ENCODE data around the gene ZNF33A. TPM values are rescaled to one million over a fixed set of nuclear protein-coding genes. Genes with fewer than 3 reads are reported as not detected.
"Not testable (repeated sequence)": the region's sequence is repeated elsewhere in the genome, so short reads cannot be mapped to it uniquely, and the experiment has no call there.

ZNF33A gene
- total RNA-seq, 1 donor from 2014 or later, result 29.3 TPM

- Mint-ChIP-seq H3K36me3 (ENCODE audit: low read depth, unreplicated experiment) (peaks cover 5% of the 10 kb centered on the region), H3K4me1 (ENCODE audit: unreplicated experiment) (peaks cover 5% of the 10 kb centered on the region), H3K4me3 (ENCODE audit: unreplicated experiment) (peak within 1 kb of the TSS; percentile 90), H3K27me3 (ENCODE audit: unreplicated experiment) (peaks cover 9% of the 10 kb centered on the region), H3K27ac (ENCODE audit: unreplicated experiment) (peak within 1 kb of the TSS; percentile 36), H3K9me3 (ENCODE audit: unreplicated experiment) (peaks cover 4% of the 10 kb centered on the region)
- TF ChIP-seq CTCF (IDR thresholded peaks at IDR 0.05; ENCODE audit: unreplicated experiment), result peak; percentile 85
- peak; percentile 97 for DNase-seq (ENCODE audit: low spot score)
These were observed 34.2 kb upstream of the ZNF33A start, which contains the start of gene ZNF25 for GRCh38 chr10:37976091-37976879. ZNF25 (minus strand) TSS chr10:37976647; CDS start chr10:37971722, 4,925 bp downstream.

- no peak for DNase-seq (ENCODE audit: low spot score)
- Mint-ChIP-seq H3K27me3 (ENCODE audit: unreplicated experiment) (peaks cover 6% of the 10 kb centered on the region), H3K9me3 (ENCODE audit: unreplicated experiment) (peaks cover 4% of the 10 kb centered on the region), H3K36me3 (ENCODE audit: low read depth, unreplicated experiment) (no peaks in the 10 kb centered on the region), H3K27ac (ENCODE audit: unreplicated experiment) (no peak overlapping the region), H3K4me1 (ENCODE audit: unreplicated experiment) (peaks cover 5% of the 10 kb centered on the region), H3K4me3 (ENCODE audit: unreplicated experiment) (peak overlapping the region; percentile 87)
- no peak for TF ChIP-seq CTCF (IDR thresholded peaks at IDR 0.05; ENCODE audit: unreplicated experiment)
These were observed 33.6 kb upstream of the ZNF33A start for GRCh38 chr10:37976880-37977203.

GRCh38 chr10:37991655-37992054 is 18.8 kb upstream of the ZNF33A start:
- H3K4me3 Mint-ChIP-seq (ENCODE audit: unreplicated experiment), result no peak overlapping the region
- peaks cover 26% of the 10 kb centered on the region for H3K9me3 Mint-ChIP-seq (ENCODE audit: unreplicated experiment)
- peaks cover 15% of the 10 kb centered on the region for H3K36me3 Mint-ChIP-seq (ENCODE audit: low read depth, unreplicated experiment)
- H3K4me1 Mint-ChIP-seq (ENCODE audit: unreplicated experiment), result no peaks in the 10 kb centered on the region
- no peak for DNase-seq (ENCODE audit: low spot score)
- H3K27me3 Mint-ChIP-seq (ENCODE audit: unreplicated experiment), result peaks cover 1% of the 10 kb centered on the region
- TF ChIP-seq CTCF (IDR thresholded peaks at IDR 0.05; ENCODE audit: unreplicated experiment), result no peak
- no peak overlapping the region for H3K27ac Mint-ChIP-seq (ENCODE audit: unreplicated experiment)

- Mint-ChIP-seq H3K4me3 (ENCODE audit: unreplicated experiment) (no peak overlapping the region), H3K9me3 (ENCODE audit: unreplicated experiment) (peaks cover 23% of the 10 kb centered on the region), H3K36me3 (ENCODE audit: low read depth, unreplicated experiment) (peaks cover 14% of the 10 kb centered on the region), H3K27me3 (ENCODE audit: unreplicated experiment) (peaks cover 1% of the 10 kb centered on the region), H3K27ac (ENCODE audit: unreplicated experiment) (no peak overlapping the region), H3K4me1 (ENCODE audit: unreplicated experiment) (no peaks in the 10 kb centered on the region)
- no peak for DNase-seq (ENCODE audit: low spot score)
- TF ChIP-seq CTCF (IDR thresholded peaks at IDR 0.05; ENCODE audit: unreplicated experiment), result no peak
These were observed 18.4 kb upstream of the ZNF33A start for GRCh38 chr10:37992083-37992482.

GRCh38 chr10:37998920-37999319 is 11.6 kb upstream of the ZNF33A start:
- not testable (repeated sequence) for H3K4me3 Mint-ChIP-seq (ENCODE audit: unreplicated experiment); DNase-seq (ENCODE audit: low spot score); H3K36me3 Mint-ChIP-seq (ENCODE audit: low read depth, unreplicated experiment); H3K9me3 Mint-ChIP-seq (ENCODE audit: unreplicated experiment); H3K4me1 Mint-ChIP-seq (ENCODE audit: unreplicated experiment); H3K27ac Mint-ChIP-seq (ENCODE audit: unreplicated experiment); H3K27me3 Mint-ChIP-seq (ENCODE audit: unreplicated experiment)

- not testable (repeated sequence) for H3K4me3 Mint-ChIP-seq (ENCODE audit: unreplicated experiment); DNase-seq (ENCODE audit: low spot score); H3K36me3 Mint-ChIP-seq (ENCODE audit: low read depth, unreplicated experiment); H3K27me3 Mint-ChIP-seq (ENCODE audit: unreplicated experiment); H3K4me1 Mint-ChIP-seq (ENCODE audit: unreplicated experiment); H3K27ac Mint-ChIP-seq (ENCODE audit: unreplicated experiment); H3K9me3 Mint-ChIP-seq (ENCODE audit: unreplicated experiment)
These were observed 10.0 kb upstream of the ZNF33A start for GRCh38 chr10:38000474-38000873.

All from endothelial cell (in vitro differentiated cells).